ENCODE data around the gene CPLX4. TPM values are rescaled to one million over a fixed set of nuclear protein-coding genes. Genes with fewer than 3 reads are reported as not detected.
A peak's percentile ranks its signal among the peaks of the same experiment; 100 is the strongest.

CPLX4 gene
- total and polyA plus RNA-seq, 2 donors (not counting 1 experiment from before 2014, with no cell fraction given): not detected

- H3K27ac ChIP-seq (ENCODE audit: low read length in 2 of 2): no peak overlapping the region
- Mint-ChIP-seq H3K4me3 (peak overlapping the region; percentile 69), H3K4me1 (peaks cover 30% of the 10 kb centered on the region), H3K9me3 (ENCODE audit: insufficient read depth) (no peaks in the 10 kb centered on the region), H3K27ac (no peak overlapping the region), H3K27me3 (peaks cover 67% of the 10 kb centered on the region)
- ChIA-PET CTCF (interaction anchor here (1.3 to 1.6 kb wide), 2 partner anchors 11 to 18 kb away, joined by 3 read pairs; no protein-coding TSS in a partner anchor), POLR2A (no interaction called here)
- no peaks in the 10 kb centered on the region for H3K79me2 ChIP-seq (ENCODE audit: control insufficient read depth, insufficient read depth, low read length)
- ATAC-seq (ENCODE audit: low read depth): no peak
- H3K9me3 ChIP-seq (ENCODE audit: control extremely low read depth in 1 of 3, control insufficient read depth in 2 of 3, insufficient read depth in 1 of 3, low read length in 2 of 3): peaks cover 0 to 42% (median 0%) of the 10 kb centered on the region in 3 donors
- H2AFZ ChIP-seq (ENCODE audit: insufficient read depth, low read depth, low read length, poor library complexity, severe bottlenecking): no peak overlapping the region
- H3K4me1 ChIP-seq (ENCODE audit: control insufficient read depth in 2 of 2, insufficient read depth in 2 of 2, low read length in 2 of 2): peaks cover 37 to 47% of the 10 kb centered on the region in 2 donors
- WGBS (ENCODE audit: insufficient coverage): no CpG with 5 or more reads among the region's 1 CpG
- H3K4me3 ChIP-seq (ENCODE audit: control extremely low read depth in 1 of 5, extremely low read depth in 1 of 5, insufficient read depth in 1 of 5, low read depth in 2 of 5, low read length in 4 of 5): no peak overlapping the region
- TF ChIP-seq CTCF (IDR thresholded peaks at IDR 0.05): no peak
- no peak for TF ChIP-seq EZH2 (IDR thresholded peaks at IDR 0.05; ENCODE audit: borderline replicate concordance, insufficient read depth, low read depth, low read length, poor library complexity, severe bottlenecking)
- DNase-seq: no peak
- peaks cover 0 to 88% (median 64%) of the 10 kb centered on the region in 4 experiments for H3K27me3 ChIP-seq (replicated peaks in 1 of 4; ENCODE audit: control extremely low read depth in 1 of 4, control insufficient read depth in 3 of 4, insufficient read depth in 4 of 4, low read length in 3 of 4)
- no peak overlapping the region for H3K9ac ChIP-seq (ENCODE audit: low read length)
- H3K36me3 ChIP-seq (replicated peaks in 1 of 2; ENCODE audit: control extremely low read depth in 1 of 2, control insufficient read depth in 1 of 2, extremely low read depth in 1 of 2, insufficient read depth in 2 of 2, low read length in 1 of 2): no peaks in the 10 kb centered on the region
- no peak overlapping the region for H3K4me2 ChIP-seq (replicated peaks; ENCODE audit: low read depth, low read length, poor library complexity, severe bottlenecking)
- intact Hi-C loops (cut with micrococcal nuclease): no loop called here
- H4K20me1 ChIP-seq (ENCODE audit: control insufficient read depth, insufficient read depth, low read length, poor library complexity, severe bottlenecking): no peaks in the 10 kb centered on the region
Observed at GRCh38 chr18:59266459-59266858, 52.0 kb downstream of the CPLX4 start.

- Histone ChIP-seq H3K4me1 (ENCODE audit: control insufficient read depth in 2 of 2, insufficient read depth in 2 of 2, low read length in 2 of 2) (peaks cover 37 to 44% of the 10 kb centered on the region in 2 donors), H4K20me1 (ENCODE audit: control insufficient read depth, insufficient read depth, low read length, poor library complexity, severe bottlenecking) (no peaks in the 10 kb centered on the region), H3K27me3 (replicated peaks in 1 of 4; ENCODE audit: control extremely low read depth in 1 of 4, control insufficient read depth in 3 of 4, insufficient read depth in 4 of 4, low read length in 3 of 4) (peaks cover 0 to 84% (median 60%) of the 10 kb centered on the region in 4 experiments), H3K4me3 (ENCODE audit: control extremely low read depth in 1 of 5, extremely low read depth in 1 of 5, insufficient read depth in 1 of 5, low read depth in 2 of 5, low read length in 4 of 5) (no peak overlapping the region), H3K4me2 (replicated peaks; ENCODE audit: low read depth, low read length, poor library complexity, severe bottlenecking) (peak overlapping the region; percentile 65), H3K27ac (ENCODE audit: low read length in 2 of 2) (no peak overlapping the region), H2AFZ (ENCODE audit: insufficient read depth, low read depth, low read length, poor library complexity, severe bottlenecking) (peak overlapping the region; percentile 51), H3K9ac (ENCODE audit: low read length) (no peak overlapping the region), H3K79me2 (ENCODE audit: control insufficient read depth, insufficient read depth, low read length) (no peaks in the 10 kb centered on the region), H3K9me3 (ENCODE audit: control extremely low read depth in 1 of 3, control insufficient read depth in 2 of 3, insufficient read depth in 1 of 3, low read length in 2 of 3) (peaks cover 0 to 42% (median 0%) of the 10 kb centered on the region in 3 donors), H3K36me3 (replicated peaks in 1 of 2; ENCODE audit: control extremely low read depth in 1 of 2, control insufficient read depth in 1 of 2, extremely low read depth in 1 of 2, insufficient read depth in 2 of 2, low read length in 1 of 2) (no peaks in the 10 kb centered on the region)
- CTCF ChIA-PET: interaction anchor here (1.3 to 1.6 kb wide), 2 partner anchors 11 to 17 kb away, joined by 3 read pairs; no protein-coding TSS in a partner anchor
- Mint-ChIP-seq H3K27me3 (peaks cover 62% of the 10 kb centered on the region), H3K4me1 (peaks cover 30% of the 10 kb centered on the region), H3K9me3 (ENCODE audit: insufficient read depth) (no peaks in the 10 kb centered on the region), H3K4me3 (peak overlapping the region; percentile 69), H3K27ac (no peak overlapping the region)
- TF ChIP-seq EZH2 (IDR thresholded peaks at IDR 0.05; ENCODE audit: borderline replicate concordance, insufficient read depth, low read depth, low read length, poor library complexity, severe bottlenecking): no peak
- no peak for TF ChIP-seq CTCF (IDR thresholded peaks at IDR 0.05)
- 15% methylated on average over 9 of the region's 12 CpGs for WGBS (ENCODE audit: insufficient coverage)
- intact Hi-C loops (cut with micrococcal nuclease): no loop called here
- ATAC-seq (ENCODE audit: low read depth) (no peak), DNase-seq (no peak)
- POLR2A ChIA-PET: no interaction called here
Observed at GRCh38 chr18:59265974-59266369, 52.5 kb downstream of the CPLX4 start.

Measured in B cell (primary cell).